Measurements from ENCODE around the gene TSPAN18.

- no peak for TF ChIP-seq CTCF (conservative IDR thresholded peaks at IDR 0.05; ENCODE audit: low read length)
- no peak for TF ChIP-seq EZH2phosphoT487 (IDR thresholded peaks at IDR 0.05; ENCODE audit: borderline replicate concordance, low read depth, low read length)
These were observed 27.3 kb downstream of the TSPAN18 start for GRCh38 chr11:44753961-44754645.
